ENCODE measurements around the gene BACH2.
"Not testable (repeated sequence)": the region's sequence is repeated elsewhere in the genome, so short reads cannot be mapped to it uniquely, and the experiment has no call there.

BACH2 gene

DNA sequence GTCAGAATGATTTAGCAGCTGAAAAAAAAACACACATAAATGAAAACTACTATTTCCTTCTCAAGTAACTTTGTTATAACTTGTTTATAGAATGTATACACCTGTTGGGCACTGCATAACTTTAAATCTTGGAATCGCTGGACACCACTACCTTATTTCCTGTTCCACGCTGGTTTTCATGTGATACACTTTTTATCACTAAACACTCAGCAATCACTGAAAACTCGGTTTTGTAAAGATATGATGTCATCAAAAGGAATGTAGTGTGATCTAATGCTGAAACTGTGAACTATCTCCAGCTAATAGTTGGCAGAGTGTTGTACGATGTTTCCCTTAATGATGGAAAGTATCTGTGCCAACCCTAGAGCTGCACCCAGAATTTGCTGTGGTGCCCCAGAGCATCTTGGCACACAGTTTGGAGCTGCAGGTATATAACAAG lies 127.9 kb downstream of the BACH2 start:
- no peak overlapping the region for H3K27ac ChIP-seq (replicated peaks; ENCODE audit: low read length)
- H3K9ac ChIP-seq (ENCODE audit: low read depth, low read length, poor library complexity), result no peak overlapping the region
- no peak overlapping the region for H2BK12ac ChIP-seq (ENCODE audit: low read length)
- H2BK15ac ChIP-seq (ENCODE audit: low read length), result no peak overlapping the region
- no peak overlapping the region for H3K4me3 ChIP-seq (ENCODE audit: low read length in 2 of 2)
- no peaks in the 10 kb centered on the region for H3K27me3 ChIP-seq (ENCODE audit: control insufficient read depth in 3 of 3, insufficient read depth in 3 of 3, low read depth in 1 of 3, low read length in 3 of 3)
- no peak overlapping the region for H2BK5ac ChIP-seq (ENCODE audit: low read length)
- WGBS, 2 donors (ENCODE audit: extremely low coverage in 2 of 2, insufficient read length in 2 of 2, insufficient replicate concordance in 1 of 2), result no CpG with 5 or more reads among the region's 4 CpGs
- H2BK120ac ChIP-seq (ENCODE audit: low read depth, low read length), result no peak overlapping the region
- peaks cover 0 to 7% of the 10 kb centered on the region in 2 donors for H3K9me3 ChIP-seq (replicated peaks in 1 of 2; ENCODE audit: control insufficient read depth in 2 of 2, insufficient read depth in 1 of 2, low read depth in 1 of 2, low read length in 2 of 2)
- no peak overlapping the region for H2AK5ac ChIP-seq (ENCODE audit: low read depth, low read length)
- H3K4me1 ChIP-seq (ENCODE audit: control insufficient read depth in 2 of 2, insufficient read depth in 1 of 2, low read depth in 1 of 2, low read length in 2 of 2), result peaks cover 3% of the 10 kb centered on the region in 2 donors
- no peak overlapping the region for H3K4ac ChIP-seq (ENCODE audit: low read length)
- H3K14ac ChIP-seq (ENCODE audit: low read length), result no peak overlapping the region
- no peak for DNase-seq (ENCODE audit: low spot score)
- no peaks in the 10 kb centered on the region for H3K36me3 ChIP-seq (replicated peaks in 1 of 2; ENCODE audit: control insufficient read depth in 2 of 2, insufficient read depth in 2 of 2, low read length in 2 of 2)
- no peak overlapping the region for H3K4me2 ChIP-seq (ENCODE audit: insufficient read depth, low read length, poor library complexity, severe bottlenecking)
- H4K8ac ChIP-seq (ENCODE audit: low read depth, low read length), result no peak overlapping the region
- no peak overlapping the region for H4K91ac ChIP-seq (ENCODE audit: low read depth, low read length, poor library complexity)
- no peak overlapping the region for H2AFZ ChIP-seq (ENCODE audit: low read length)
- no peaks in the 10 kb centered on the region for H3K79me1 ChIP-seq (ENCODE audit: low read depth, low read length)
- no peak overlapping the region for H3K23ac ChIP-seq (ENCODE audit: low read depth, low read length, poor library complexity)
- H3K18ac ChIP-seq (ENCODE audit: low read length), result no peak overlapping the region

- no peak overlapping the region for H2BK12ac ChIP-seq (ENCODE audit: low read length)
- H3K9me3 ChIP-seq (replicated peaks in 1 of 2; ENCODE audit: control insufficient read depth in 2 of 2, insufficient read depth in 1 of 2, low read depth in 1 of 2, low read length in 2 of 2), result no peaks in the 10 kb centered on the region
- no peak overlapping the region for H3K9ac ChIP-seq (ENCODE audit: low read depth, low read length, poor library complexity)
- no peak overlapping the region for H3K23ac ChIP-seq (ENCODE audit: low read depth, low read length, poor library complexity)
- H3K4ac ChIP-seq (ENCODE audit: low read length), result no peak overlapping the region
- no peak overlapping the region for H2BK5ac ChIP-seq (ENCODE audit: low read length)
- H2BK15ac ChIP-seq (ENCODE audit: low read length), result no peak overlapping the region
- no peak overlapping the region for H2AFZ ChIP-seq (ENCODE audit: low read length)
- H3K4me3 ChIP-seq (ENCODE audit: low read length in 2 of 2), result no peak overlapping the region
- no peak overlapping the region for H4K91ac ChIP-seq (ENCODE audit: low read depth, low read length, poor library complexity)
- H3K27me3 ChIP-seq (ENCODE audit: control insufficient read depth in 3 of 3, insufficient read depth in 3 of 3, low read depth in 1 of 3, low read length in 3 of 3), result no peaks in the 10 kb centered on the region
- H3K36me3 ChIP-seq (replicated peaks in 1 of 2; ENCODE audit: control insufficient read depth in 2 of 2, insufficient read depth in 2 of 2, low read length in 2 of 2), result no peaks in the 10 kb centered on the region
- H3K18ac ChIP-seq (ENCODE audit: low read length), result no peak overlapping the region
- no peaks in the 10 kb centered on the region for H3K79me1 ChIP-seq (ENCODE audit: low read depth, low read length)
- no peak overlapping the region for H3K4me2 ChIP-seq (ENCODE audit: insufficient read depth, low read length, poor library complexity, severe bottlenecking)
- H2BK120ac ChIP-seq (ENCODE audit: low read depth, low read length), result no peak overlapping the region
- H3K14ac ChIP-seq (ENCODE audit: low read length), result no peak overlapping the region
- peaks cover 3 to 7% of the 10 kb centered on the region in 2 donors for H3K4me1 ChIP-seq (ENCODE audit: control insufficient read depth in 2 of 2, insufficient read depth in 1 of 2, low read depth in 1 of 2, low read length in 2 of 2)
- H2AK5ac ChIP-seq (ENCODE audit: low read depth, low read length), result no peak overlapping the region
- WGBS, 2 donors (ENCODE audit: extremely low coverage in 2 of 2, insufficient read length in 2 of 2, insufficient replicate concordance in 1 of 2), result no CpG with 5 or more reads among the region's 4 CpGs
- H4K8ac ChIP-seq (ENCODE audit: low read depth, low read length), result no peak overlapping the region
- H3K27ac ChIP-seq (replicated peaks; ENCODE audit: low read length), result no peak overlapping the region
- DNase-seq (ENCODE audit: low spot score), result no peak
These were observed 128.9 kb downstream of the BACH2 start for GRCh38 chr6:90167514-90168379.

GRCh38 chr6:90166155-90166924 lies 130.3 kb downstream of the BACH2 start:
- not testable (repeated sequence) for H3K4me1 ChIP-seq (ENCODE audit: control insufficient read depth in 2 of 2, insufficient read depth in 1 of 2, low read depth in 1 of 2, low read length in 2 of 2); H2BK15ac ChIP-seq (ENCODE audit: low read length); H3K27ac ChIP-seq (replicated peaks; ENCODE audit: low read length); H4K91ac ChIP-seq (ENCODE audit: low read depth, low read length, poor library complexity); H2BK120ac ChIP-seq (ENCODE audit: low read depth, low read length); H3K4me3 ChIP-seq (ENCODE audit: low read length in 2 of 2); H4K8ac ChIP-seq (ENCODE audit: low read depth, low read length); H3K79me1 ChIP-seq (ENCODE audit: low read depth, low read length); H2BK5ac ChIP-seq (ENCODE audit: low read length); H3K9me3 ChIP-seq (replicated peaks in 1 of 2; ENCODE audit: control insufficient read depth in 2 of 2, insufficient read depth in 1 of 2, low read depth in 1 of 2, low read length in 2 of 2); H3K18ac ChIP-seq (ENCODE audit: low read length); H3K4ac ChIP-seq (ENCODE audit: low read length); H3K23ac ChIP-seq (ENCODE audit: low read depth, low read length, poor library complexity); H3K14ac ChIP-seq (ENCODE audit: low read length); H3K9ac ChIP-seq (ENCODE audit: low read depth, low read length, poor library complexity); H3K27me3 ChIP-seq (ENCODE audit: control insufficient read depth in 3 of 3, insufficient read depth in 3 of 3, low read depth in 1 of 3, low read length in 3 of 3); H3K36me3 ChIP-seq (replicated peaks in 1 of 2; ENCODE audit: control insufficient read depth in 2 of 2, insufficient read depth in 2 of 2, low read length in 2 of 2); H2BK12ac ChIP-seq (ENCODE audit: low read length); DNase-seq (ENCODE audit: low spot score); H3K4me2 ChIP-seq (ENCODE audit: insufficient read depth, low read length, poor library complexity, severe bottlenecking); H2AFZ ChIP-seq (ENCODE audit: low read length); H2AK5ac ChIP-seq (ENCODE audit: low read depth, low read length)
- WGBS, 2 donors (ENCODE audit: extremely low coverage in 2 of 2, insufficient read length in 2 of 2, insufficient replicate concordance in 1 of 2), result no CpG with 5 or more reads among the region's 7 CpGs
